Measurements from ENCODE around the gene ACOX2. TPM values are rescaled to one million over a fixed set of nuclear protein-coding genes. Genes with fewer than 3 reads are reported as not detected.

The ACOX2 gene
- total and polyA plus RNA-seq, 5 donors = 23.4 to 42.2 (median 39.9) TPM

DNA sequence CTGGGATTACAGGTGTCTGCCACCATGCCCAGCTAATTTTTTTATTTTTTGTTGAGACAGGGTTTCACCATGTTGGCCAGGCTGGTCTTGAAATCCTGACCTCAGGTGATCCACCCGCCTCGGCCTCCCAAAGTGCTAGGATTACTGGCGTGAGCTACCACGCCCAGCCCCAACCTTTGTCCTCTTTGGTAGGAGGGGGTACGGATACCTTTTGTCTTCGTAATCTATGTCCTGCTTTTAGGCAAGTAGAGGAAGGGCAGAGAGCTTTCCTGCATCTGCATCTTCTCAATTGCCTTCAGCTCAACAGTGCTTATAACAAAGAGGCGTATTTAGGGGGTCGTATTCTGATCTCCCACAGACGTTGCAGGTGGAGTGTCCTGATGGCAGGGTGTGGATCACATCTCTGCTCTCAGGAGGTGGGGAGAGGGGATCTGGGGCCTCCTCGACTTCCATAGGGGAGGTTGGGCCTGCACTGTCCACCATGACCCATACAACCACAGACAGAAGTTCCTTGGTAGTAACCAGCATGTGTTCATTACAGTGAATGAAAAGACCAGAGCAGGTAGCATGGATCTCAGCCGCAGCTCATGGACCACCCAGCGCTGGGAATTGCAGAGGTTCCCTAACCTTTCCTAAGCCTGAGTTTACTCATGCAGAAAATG lies 66.5 kb downstream of the ACOX2 start:
- H3K27ac ChIP-seq (ENCODE audit: low read length) = no peak overlapping the region
- H3K27me3 ChIP-seq (ENCODE audit: control insufficient read depth, insufficient read depth) = no peaks in the 10 kb centered on the region
- no peaks in the 10 kb centered on the region for H3K9me3 ChIP-seq (ENCODE audit: control insufficient read depth, low read length)
- no peak overlapping the region for H3K4me3 ChIP-seq (ENCODE audit: low read length)
- intact Hi-C loops (cut with DNase I) = no loop called here
- H3K4me1 ChIP-seq (ENCODE audit: control insufficient read depth, insufficient read depth, low read length) = no peaks in the 10 kb centered on the region
- DNase-seq (no peak), ATAC-seq (peak in 1 of 2 donors; percentile 7)
- 95% methylated on average over 12 of the region's 12 CpGs for WGBS

DNA sequence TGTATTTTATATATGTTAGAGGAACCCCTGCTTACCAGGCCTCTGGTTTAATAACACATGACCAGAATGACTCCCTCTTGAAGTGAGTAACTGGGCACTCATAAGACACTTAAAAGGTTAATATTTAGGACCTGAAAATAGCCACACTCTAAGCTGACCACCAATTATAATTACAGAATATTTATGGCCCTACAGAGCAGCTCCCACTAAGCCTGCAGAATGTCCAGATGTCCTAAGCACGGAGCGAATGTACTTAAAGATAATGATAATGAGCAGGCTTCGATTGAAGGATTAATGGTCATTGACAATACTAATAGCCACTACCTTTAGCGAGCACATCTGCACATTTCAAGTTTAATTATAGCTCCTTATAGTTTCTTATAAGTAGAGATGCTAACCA lies 67.9 kb downstream of the ACOX2 start:
- WGBS = 68% methylated on average over 4 of the region's 4 CpGs
- H3K4me1 ChIP-seq (ENCODE audit: control insufficient read depth, insufficient read depth, low read length) = no peaks in the 10 kb centered on the region
- H3K27ac ChIP-seq (ENCODE audit: low read length) = no peak overlapping the region
- DNase-seq = no peak
- H3K9me3 ChIP-seq (ENCODE audit: control insufficient read depth, low read length) = no peaks in the 10 kb centered on the region
- intact Hi-C loops (cut with DNase I) = no loop called here
- H3K27me3 ChIP-seq (ENCODE audit: control insufficient read depth, insufficient read depth) = no peaks in the 10 kb centered on the region
- ATAC-seq = no peak
- H3K4me3 ChIP-seq (ENCODE audit: low read length) = no peak overlapping the region

DNA sequence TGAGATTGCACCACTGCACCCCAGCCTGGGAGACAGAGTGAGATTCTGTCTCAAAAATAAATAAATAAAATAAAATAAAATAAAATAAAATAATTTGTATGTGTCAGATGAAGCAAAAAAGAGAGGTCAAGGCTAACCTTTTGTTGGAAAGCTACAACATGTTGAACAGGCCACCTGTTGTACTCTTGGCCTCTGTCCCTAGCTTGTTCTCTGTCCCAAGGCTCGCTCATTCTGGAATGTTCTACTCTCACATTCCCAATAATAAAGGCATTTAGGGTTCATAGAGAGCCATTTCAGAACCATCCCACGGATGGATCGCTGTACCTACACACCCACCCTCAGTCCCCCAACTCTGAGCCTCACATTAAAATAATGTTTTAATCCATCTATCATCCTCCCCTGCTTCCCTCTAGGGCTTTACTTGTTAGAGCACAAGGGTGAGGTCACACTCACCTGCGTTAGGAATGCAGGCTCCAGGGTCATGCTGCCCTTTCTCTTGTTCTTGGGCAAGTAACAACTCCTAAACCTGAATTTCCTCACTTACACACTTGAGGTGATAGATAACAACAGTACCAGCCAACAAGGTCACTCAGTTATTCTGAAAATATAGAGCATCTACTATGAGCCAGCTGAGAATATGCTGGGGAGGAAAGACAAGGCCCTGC lies 70.0 kb downstream of the ACOX2 start:
- H3K4me3 ChIP-seq (ENCODE audit: low read length) = no peak overlapping the region

DNA sequence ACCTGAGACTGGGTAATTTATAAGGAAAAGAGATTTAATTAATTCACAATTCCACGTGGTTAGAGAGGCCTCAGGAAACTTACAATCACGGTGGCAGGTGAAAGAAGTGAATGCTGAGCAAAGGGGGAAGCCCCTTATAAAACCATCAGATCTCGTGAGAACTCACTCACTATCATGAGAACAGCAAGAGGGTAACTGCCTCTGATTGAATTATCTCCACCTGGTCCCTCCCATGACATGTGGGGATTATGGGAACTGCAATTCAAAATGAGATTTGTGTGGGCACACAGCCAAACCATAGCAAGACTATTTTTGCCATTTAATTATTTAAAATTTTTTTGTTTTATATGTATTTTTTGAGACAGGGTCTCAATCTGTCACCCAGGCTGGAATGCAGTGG lies 72.1 kb downstream of the ACOX2 start:
- intact Hi-C loops (cut with DNase I) = no loop called here
- no peaks in the 10 kb centered on the region for H3K4me1 ChIP-seq (ENCODE audit: control insufficient read depth, insufficient read depth, low read length)
- 73% methylated on average over 3 of the region's 3 CpGs for WGBS

More for the DNA sequence above, 70.0 kb downstream of the ACOX2 start:
- no peak for DNase-seq
- ATAC-seq = no peak
- no peak overlapping the region for H3K27ac ChIP-seq (ENCODE audit: low read length)
- 92% methylated on average over 4 of the region's 4 CpGs for WGBS
- H3K4me1 ChIP-seq (ENCODE audit: control insufficient read depth, insufficient read depth, low read length) = no peaks in the 10 kb centered on the region
- no peaks in the 10 kb centered on the region for H3K9me3 ChIP-seq (ENCODE audit: control insufficient read depth, low read length)
- H3K27me3 ChIP-seq (ENCODE audit: control insufficient read depth, insufficient read depth) = no peaks in the 10 kb centered on the region
- intact Hi-C loops (cut with DNase I) = no loop called here

DNA sequence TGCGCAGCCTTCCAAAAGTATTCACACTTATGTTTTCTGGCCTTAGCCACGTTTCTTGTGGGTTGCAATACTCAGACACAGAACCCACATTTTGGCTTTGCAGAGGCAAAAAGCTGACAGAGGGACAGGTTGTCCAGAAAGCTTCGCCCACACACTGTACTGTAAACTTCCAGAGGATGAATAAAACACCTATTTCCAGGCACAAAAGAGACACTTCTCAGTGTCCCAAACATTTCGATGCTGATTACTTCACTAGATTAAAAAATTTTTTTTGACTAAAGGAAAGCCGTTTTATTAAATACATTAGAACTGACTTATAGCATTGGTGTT lies 73.1 kb downstream of the ACOX2 start:
- no peaks in the 10 kb centered on the region for H3K27me3 ChIP-seq (ENCODE audit: control insufficient read depth, insufficient read depth)
- no peak overlapping the region for H3K27ac ChIP-seq (ENCODE audit: low read length)
- 40% methylated on average over 5 of the region's 5 CpGs for WGBS
- H3K4me1 ChIP-seq (ENCODE audit: control insufficient read depth, insufficient read depth, low read length) = no peaks in the 10 kb centered on the region
- no peak overlapping the region for H3K4me3 ChIP-seq (ENCODE audit: low read length)
- DNase-seq (no peak), ATAC-seq (no peak)
- H3K9me3 ChIP-seq (ENCODE audit: control insufficient read depth, low read length) = no peaks in the 10 kb centered on the region
- intact Hi-C loops (cut with DNase I) = no loop called here

More for the DNA sequence above, 72.1 kb downstream of the ACOX2 start:
- no peak for DNase-seq
- ATAC-seq = no peak
- Histone ChIP-seq H3K9me3 (ENCODE audit: control insufficient read depth, low read length) (no peaks in the 10 kb centered on the region), H3K27ac (ENCODE audit: low read length) (no peak overlapping the region), H3K4me3 (ENCODE audit: low read length) (no peak overlapping the region), H3K27me3 (ENCODE audit: control insufficient read depth, insufficient read depth) (no peaks in the 10 kb centered on the region)

DNA sequence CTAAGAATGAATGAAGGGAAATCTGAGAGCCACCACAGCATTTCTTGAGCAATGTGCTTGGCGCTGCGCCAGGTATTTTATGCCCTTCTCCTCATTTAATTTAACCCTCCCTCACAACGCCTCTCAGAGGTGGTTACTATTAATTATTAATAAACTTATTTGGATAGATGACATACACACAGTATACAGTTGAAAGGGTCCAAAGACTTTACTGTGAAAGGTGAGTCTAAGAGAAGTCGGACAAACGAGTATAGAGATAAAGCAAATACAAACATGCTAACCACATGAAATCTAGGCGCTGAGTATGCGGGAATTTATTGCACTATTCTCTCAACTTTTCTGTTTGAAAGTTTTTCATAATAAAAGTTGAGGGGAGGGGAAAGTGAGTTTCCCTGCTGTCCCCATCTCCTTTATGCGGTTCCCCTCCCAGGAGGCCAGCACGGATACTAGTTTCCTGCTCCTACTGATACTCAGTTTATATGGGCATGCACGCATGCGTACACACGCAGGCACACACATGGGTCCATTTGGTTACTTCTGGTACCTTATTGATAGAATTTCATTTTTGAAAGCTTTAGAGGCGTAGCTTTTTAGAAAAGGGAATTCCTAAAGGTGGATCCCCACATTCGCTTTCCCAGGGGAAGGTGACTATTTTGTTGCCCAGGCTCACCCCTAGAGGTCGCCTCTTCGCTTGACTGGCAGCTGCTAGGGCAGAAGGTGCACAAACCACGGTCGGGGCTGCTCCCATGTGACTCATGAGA lies 73.6 kb downstream of the ACOX2 start:
- Histone ChIP-seq H3K27me3 (ENCODE audit: control insufficient read depth, insufficient read depth) (no peaks in the 10 kb centered on the region), H3K4me1 (ENCODE audit: control insufficient read depth, insufficient read depth, low read length) (no peaks in the 10 kb centered on the region), H3K9me3 (ENCODE audit: control insufficient read depth, low read length) (no peaks in the 10 kb centered on the region), H3K4me3 (ENCODE audit: low read length) (peak overlapping the region; percentile 18), H3K27ac (ENCODE audit: low read length) (no peak overlapping the region)
- 19% methylated on average over 18 of the region's 18 CpGs for WGBS
- DNase-seq (peak; percentile 74 to 87 (median 78)), ATAC-seq (peak; percentile 85 to 93)
- intact Hi-C loops (cut with DNase I) = no loop called here

DNA sequence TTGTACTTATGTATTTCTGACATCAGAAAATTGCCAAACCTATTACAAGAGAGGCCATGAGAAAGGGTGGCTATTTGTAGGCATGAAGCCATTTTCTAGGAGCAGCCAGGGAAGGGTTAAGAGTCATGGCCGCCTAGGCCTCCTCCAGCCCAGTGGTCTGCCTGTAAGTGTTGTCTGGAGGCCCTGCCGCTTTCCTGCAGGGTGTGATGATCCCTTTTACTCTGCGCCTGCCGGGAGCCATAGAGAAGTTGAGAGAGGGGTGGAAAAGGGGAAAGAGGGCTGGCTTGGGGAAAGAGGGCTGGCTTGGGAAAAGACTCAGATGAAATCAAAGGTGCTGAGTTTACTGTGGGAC lies 74.2 kb downstream of the ACOX2 start:
- DNase-seq (no peak), ATAC-seq (peak; percentile 18 to 22)
- Histone ChIP-seq H3K4me1 (ENCODE audit: control insufficient read depth, insufficient read depth, low read length) (no peaks in the 10 kb centered on the region), H3K9me3 (ENCODE audit: control insufficient read depth, low read length) (no peaks in the 10 kb centered on the region), H3K27ac (ENCODE audit: low read length) (no peak overlapping the region), H3K27me3 (ENCODE audit: control insufficient read depth, insufficient read depth) (no peaks in the 10 kb centered on the region), H3K4me3 (ENCODE audit: low read length) (no peak overlapping the region)
- WGBS = 60% methylated on average over 4 of the region's 4 CpGs
- intact Hi-C loops (cut with DNase I) = no loop called here

DNA sequence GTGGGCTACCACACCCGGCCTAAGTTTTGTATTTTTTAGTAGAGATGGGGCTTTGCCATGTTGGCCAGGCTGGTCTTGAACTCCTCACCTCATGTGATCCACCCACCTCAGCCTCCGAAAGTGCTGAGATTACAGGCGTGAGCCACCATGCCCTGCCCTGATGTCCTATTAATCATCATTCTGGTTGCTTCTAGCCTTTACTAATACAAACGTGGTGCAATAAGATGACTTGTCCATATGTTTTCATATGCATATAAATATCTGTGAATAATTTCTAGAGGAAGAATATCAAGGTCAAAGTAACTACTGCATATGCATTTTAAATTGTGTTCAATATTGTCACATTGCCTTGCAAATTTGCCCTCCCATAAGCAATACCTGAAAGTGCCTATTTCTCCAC lies 77.8 kb downstream of the ACOX2 start:
- no peak overlapping the region for H3K4me3 ChIP-seq (ENCODE audit: low read length)
- no peaks in the 10 kb centered on the region for H3K9me3 ChIP-seq (ENCODE audit: control insufficient read depth, low read length)
- intact Hi-C loops (cut with DNase I) = no loop called here
- H3K27me3 ChIP-seq (ENCODE audit: control insufficient read depth, insufficient read depth) = no peaks in the 10 kb centered on the region
- DNase-seq (no peak), ATAC-seq (no peak)
- no peak overlapping the region for H3K27ac ChIP-seq (ENCODE audit: low read length)
- WGBS = 86% methylated on average over 4 of the region's 4 CpGs
- no peaks in the 10 kb centered on the region for H3K4me1 ChIP-seq (ENCODE audit: control insufficient read depth, insufficient read depth, low read length)

Other genes with a start within 250 kb of the ACOX2 start
- 10 to 100 TPM; 15.7 to 24.9 (median 18.3) TPM for gene RPP14, start 230.9 kb downstream of the ACOX2 start, total RNA-seq
- 26.0 TPM for gene RPP14, start 230.9 kb downstream of the ACOX2 start, polyA plus RNA-seq
- 10 to 100 TPM; 10.1 to 16.9 (median 12.2) TPM for gene HTD2, start 230.7 kb downstream of the ACOX2 start, total RNA-seq
- 15.5 TPM for gene HTD2, start 230.7 kb downstream of the ACOX2 start, polyA plus RNA-seq
- gene PXK, start 204.3 kb downstream of the ACOX2 start, total RNA-seq = 10 to 100 TPM; 11.4 to 17.3 (median 13.7) TPM
- gene PXK, start 204.3 kb downstream of the ACOX2 start, polyA plus RNA-seq = 7.7 TPM
- 100 to 1,000 TPM; 115 to 148 (median 134) TPM for gene PDHB, start 103.4 kb downstream of the ACOX2 start, total RNA-seq
- gene PDHB, start 103.4 kb downstream of the ACOX2 start, polyA plus RNA-seq = 242 TPM
- gene KCTD6, start 45.1 kb downstream of the ACOX2 start, total RNA-seq = 10 to 100 TPM in 1 of 4 donors, 1 to 10 TPM in 3; 8.0 to 10.3 (median 8.3) TPM
- 9.7 TPM for gene KCTD6, start 45.1 kb downstream of the ACOX2 start, polyA plus RNA-seq
- gene FAM107A, start 40.2 kb upstream of the ACOX2 start, total RNA-seq = 10 to 100 TPM; 38.0 to 80.8 (median 58.0) TPM
- gene FAM107A, start 40.2 kb upstream of the ACOX2 start, polyA plus RNA-seq = 52.7 TPM
- gene FAM3D, start 129.6 kb upstream of the ACOX2 start, total RNA-seq = under 1 TPM; 0.24 to 0.37 (median 0.29) TPM
- gene FAM3D, start 129.6 kb upstream of the ACOX2 start, polyA plus RNA-seq = 0.14 TPM